Islet precursor cell (in vitro differentiated cells): Measurements from ENCODE around the gene SNTB2.
A peak's percentile ranks its signal among the peaks of the same experiment; 100 is the strongest.
"Not testable (repeated sequence)": the region's sequence is repeated elsewhere in the genome, so short reads cannot be mapped to it uniquely, and the experiment has no call there.

Experiments used
- DNase-seq: peaks from one replicate; pipeline ENCODE4 v3.0.0-alpha.2; 2018

The SNTB2 gene

DNA sequence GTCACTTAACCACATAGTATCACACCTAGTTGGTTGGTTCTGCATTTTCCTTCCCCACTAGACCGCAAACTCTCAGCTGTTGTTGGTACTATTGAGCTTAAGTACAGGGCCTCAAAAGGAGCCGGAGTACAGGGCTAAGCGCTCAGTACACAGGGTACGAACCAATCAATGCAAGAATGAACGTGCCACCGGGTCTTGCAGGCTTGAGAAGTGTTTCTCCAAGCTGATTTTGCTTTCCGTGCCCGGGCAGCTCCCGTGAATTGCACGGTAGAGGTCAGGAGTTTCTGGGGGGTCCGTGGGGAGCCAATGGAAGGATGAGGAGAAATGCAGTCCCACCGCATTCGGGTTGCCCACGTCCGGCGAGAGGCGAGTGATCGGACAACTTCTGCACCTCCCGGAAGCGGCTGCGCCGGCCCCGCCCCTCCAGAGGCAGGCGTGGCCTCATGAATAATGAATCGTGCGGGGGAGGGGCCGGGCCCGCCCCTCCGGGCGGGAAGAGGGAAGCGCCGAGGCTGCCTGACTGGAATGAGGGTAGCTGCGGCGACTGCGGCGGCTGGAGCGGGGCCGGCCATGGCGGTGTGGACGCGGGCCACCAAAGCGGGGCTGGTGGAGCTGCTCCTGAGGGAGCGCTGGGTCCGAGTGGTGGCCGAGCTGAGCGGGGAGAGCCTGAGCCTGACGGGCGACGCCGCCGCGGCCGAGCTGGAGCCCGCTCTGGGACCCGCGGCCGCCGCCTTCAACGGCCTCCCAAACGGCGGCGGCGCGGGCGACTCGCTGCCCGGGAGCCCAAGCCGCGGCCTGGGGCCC, at the start of gene SNTB2:
TSS of gene SNTB2 (plus strand) at position 523 of the 804 bp plus-strand sequence. CDS start at position 526, 3 bp downstream.
- DNase-seq, result peak; percentile 96

DNA sequence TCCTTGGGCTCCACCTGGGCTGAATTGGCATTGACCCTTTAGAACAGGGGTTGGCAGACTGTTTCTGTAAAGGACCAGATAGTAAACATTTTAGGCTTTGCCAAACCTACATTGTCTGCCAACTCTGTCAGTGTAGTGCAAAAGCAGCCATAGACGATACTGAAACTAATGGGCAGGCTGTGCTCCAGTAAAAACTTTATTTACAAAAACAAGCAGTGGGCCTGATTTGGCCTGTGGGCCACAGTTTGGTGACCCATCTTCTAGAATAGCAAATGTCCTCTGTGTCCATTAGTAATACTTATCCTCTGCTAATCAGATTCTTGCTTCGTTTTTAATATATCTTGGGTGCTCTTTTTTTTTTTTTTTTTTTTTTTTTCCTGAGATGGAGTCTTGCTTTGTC, 48.4 kb upstream of the SNTB2 start:
- DNase-seq, result no peak

DNA sequence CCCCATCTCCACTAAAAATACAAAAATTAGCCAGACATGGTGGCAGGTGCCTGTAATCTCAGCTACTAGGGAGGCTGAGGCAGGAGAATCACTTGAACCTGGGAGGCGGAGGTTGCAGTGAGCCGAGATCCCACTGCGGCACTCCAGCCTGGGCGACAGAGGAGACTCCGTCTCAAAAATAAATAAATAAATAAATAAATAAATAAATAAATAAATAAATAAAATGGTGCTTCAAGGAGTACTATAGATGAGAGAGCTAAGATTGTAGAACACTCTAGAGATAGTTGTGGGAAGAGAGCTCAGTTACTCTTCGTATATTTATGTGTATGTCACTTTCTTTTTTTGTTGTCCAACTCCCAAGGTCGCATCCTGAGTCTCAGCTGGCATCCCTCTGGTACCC, 47.5 kb upstream of the SNTB2 start:
- DNase-seq, result not testable (repeated sequence)

DNA sequence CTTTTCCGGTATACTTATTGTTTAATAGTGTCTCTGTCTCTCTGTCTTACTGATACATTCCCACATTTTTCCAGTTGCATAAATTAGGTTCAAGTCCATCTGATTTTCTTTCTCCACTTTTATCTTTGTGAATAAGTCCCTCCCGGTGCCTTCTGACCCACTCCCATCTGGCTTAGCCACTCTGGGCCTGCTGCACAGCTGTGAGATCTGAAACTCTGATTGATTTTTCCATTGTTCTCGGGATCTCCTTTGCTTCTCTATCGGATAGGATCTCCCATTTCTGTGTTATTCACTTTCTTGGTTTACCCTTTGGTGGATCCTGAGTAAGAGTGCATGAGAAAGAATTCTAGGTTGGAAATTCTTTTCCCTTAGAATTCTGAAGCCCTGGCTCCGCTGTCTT, 46.0 kb upstream of the SNTB2 start:
- no peak for DNase-seq

- no peak for DNase-seq
Measured at GRCh38 chr16:69141936-69142335, 45.0 kb upstream of the SNTB2 start.

DNA sequence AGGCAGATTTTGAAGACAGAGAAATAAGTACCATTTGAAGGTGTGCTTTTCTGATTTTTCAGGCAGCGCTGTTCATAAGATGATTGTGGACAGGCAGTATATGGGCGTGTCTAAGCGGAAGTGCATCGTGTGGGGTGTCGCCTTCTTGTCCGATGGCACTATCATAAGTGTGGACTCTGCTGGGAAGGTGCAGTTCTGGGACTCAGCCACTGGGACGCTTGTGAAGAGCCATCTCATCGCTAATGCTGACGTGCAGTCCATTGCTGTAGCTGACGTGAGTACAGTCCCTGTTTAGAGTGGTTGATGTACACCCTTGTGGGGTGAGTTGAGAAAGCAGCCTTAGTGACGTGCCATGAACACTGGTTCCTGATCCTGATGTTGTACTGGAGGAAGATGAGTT, 43.8 kb upstream of the SNTB2 start:
- DNase-seq, result peak; percentile 69

GRCh38 chr16:69145658-69146057, 41.3 kb upstream of the SNTB2 start:
- no peak for DNase-seq

DNA sequence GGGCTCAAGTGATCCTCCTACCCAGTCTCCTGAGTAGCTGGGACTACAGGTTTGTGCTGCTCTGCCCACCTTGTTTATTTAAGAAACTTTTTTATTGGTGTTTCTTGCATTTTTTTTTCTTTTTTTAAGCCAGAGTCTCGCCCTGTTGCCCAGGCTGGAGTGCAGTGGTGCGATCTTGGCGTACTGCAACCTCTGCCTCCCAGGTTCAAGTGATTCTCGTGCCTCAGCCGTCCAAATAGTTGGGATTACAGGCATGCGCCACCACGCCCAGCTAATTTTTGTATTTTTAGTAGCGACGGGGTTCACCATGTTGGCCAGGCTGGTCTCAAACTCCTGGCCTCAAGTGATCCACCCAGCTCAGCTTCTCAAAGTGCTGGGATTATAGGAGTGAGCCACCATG, 37.3 kb upstream of the SNTB2 start:
- DNase-seq, result not testable (repeated sequence)

- DNase-seq, result peak; percentile 70
Measured at GRCh38 chr16:69150146-69150865, 36.7 kb upstream of the SNTB2 start.

GRCh38 chr16:69157196-69157595, 29.8 kb upstream of the SNTB2 start:
- no peak for DNase-seq

GRCh38 chr16:69160192-69160591, 26.8 kb upstream of the SNTB2 start:
- DNase-seq, result no peak

DNA sequence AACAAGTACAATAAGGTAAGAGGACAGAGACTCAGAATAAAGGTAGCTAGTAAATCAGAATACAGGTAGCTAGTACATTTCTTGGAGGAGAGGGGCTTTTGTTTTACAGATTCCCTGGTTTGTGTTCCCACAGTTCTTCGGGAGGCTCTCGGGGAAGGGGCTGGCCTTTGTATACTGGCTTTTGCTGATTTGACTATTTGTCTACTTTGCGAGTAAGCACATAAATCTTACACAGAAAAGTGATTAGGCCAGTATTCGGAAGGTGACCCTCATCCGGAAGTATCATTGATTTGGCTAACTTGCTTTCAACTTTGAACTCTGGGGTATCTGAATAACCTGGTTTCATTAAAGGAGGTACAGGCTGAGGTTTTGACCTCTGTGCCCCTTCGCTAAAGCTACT, 21.4 kb upstream of the SNTB2 start:
- DNase-seq, result no peak

DNA sequence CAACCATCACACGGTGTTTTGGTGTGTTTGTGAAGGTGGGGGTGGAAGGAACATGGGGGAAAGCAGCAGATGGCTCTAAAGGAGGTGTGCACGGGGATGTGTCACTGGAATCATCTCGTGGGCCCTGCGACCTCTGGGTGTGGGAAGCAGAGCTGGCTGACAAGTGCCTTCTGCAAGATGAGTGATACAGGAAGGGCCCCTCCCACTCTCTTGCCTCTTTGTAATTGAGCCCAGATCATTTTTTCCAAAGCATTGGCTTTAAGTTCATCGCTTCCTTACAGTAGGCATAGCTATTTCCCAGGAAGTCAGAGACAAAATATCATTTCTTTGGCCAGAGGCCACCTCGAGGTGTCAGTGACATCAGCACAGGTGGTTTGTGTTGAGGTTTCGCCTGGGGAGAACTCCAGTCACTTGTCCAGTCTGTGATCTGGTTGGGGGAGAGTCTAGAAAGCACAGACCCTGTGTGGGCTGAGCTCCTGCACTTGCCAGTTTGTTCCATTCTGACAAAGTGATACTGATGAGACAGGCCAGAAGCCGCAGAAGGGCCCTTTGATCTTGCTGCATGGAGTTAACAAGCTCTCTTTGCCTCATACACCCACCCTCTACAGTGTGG, 20.6 kb upstream of the SNTB2 start:
- peak; percentile 83 for DNase-seq

DNA sequence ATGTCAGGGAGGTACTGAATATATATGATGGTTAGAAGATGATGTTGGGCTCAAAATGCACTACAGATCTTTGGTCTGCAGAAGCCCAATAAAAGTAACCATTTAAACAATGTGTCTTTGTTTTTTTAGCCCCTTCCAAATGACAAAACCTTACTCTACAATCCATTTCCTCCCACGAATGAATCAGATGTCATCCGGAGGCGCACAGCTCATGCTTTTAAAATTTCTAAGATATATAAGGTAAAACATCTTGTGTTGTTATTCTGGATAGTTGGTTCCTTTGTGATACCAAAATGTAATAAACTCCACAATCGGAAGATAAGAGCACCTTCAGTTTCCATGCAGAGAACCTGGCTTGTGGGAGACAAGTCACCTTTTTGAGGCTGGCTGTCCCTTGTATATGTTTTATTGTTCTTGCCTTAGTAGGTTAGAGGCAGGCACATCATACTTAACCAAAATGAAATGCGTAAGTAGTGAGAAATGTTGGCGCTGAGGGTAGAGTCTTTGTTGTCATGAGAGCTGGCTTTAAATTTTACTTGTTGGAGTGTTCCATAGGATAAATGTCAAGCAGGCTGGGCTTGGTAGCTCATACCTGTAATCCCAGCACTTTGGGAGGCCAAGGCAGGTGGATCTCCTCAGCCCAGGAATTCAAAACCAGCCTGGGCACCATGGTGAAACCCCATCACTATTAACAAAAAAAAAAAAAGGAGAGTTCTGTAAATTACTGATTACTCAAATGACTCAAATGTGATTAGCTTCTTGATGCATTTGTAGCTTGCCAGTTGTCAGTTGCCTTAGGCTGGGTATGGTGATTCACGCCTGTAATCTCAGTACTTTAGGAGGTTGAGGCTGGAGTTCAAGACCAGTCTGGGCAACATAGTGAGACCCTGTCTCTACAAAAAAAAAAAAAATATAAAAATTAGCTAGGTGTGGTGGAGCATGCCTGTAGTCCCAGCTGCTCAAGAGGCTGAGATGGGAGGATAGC, 19.7 kb upstream of the SNTB2 start:
- no peak for DNase-seq

- peak; percentile 86 for DNase-seq
Measured at GRCh38 chr16:69169051-69169450, 17.9 kb upstream of the SNTB2 start.

DNA sequence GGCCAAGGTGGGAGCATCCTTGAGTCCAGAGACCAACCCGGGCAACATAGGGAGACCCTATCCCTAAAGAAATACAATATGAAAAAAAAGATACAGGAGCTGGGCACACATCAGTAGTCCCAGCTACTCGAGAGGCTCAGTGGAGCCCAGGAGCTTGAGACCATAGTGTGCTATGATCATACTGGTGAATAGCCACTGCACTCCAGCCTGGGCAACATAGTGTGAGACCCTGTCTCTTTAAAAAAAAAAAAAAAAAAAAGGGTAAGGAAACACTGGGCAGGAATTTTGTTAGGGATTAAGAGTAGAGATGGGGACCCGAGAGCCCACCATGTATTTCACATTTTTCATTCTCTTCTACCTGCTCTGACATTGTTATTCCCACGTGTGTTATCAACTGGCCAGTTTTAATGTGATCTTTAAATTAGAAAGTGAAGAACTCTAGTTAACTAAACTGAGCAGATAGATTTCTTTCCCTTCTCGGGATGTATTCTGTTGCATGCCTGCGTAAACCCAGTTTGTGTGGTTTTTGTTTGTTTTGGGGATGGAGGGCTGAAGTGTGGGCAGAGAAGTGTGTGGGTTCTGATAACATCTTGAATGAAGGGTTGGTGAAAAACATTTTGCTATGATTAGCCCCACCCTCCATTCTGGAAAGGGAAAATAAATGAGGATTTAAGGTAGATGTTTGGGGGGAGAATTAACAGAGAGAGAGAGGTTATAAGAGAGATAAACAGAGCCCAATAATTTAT, 17.2 kb upstream of the SNTB2 start:
- DNase-seq, result no peak

DNA sequence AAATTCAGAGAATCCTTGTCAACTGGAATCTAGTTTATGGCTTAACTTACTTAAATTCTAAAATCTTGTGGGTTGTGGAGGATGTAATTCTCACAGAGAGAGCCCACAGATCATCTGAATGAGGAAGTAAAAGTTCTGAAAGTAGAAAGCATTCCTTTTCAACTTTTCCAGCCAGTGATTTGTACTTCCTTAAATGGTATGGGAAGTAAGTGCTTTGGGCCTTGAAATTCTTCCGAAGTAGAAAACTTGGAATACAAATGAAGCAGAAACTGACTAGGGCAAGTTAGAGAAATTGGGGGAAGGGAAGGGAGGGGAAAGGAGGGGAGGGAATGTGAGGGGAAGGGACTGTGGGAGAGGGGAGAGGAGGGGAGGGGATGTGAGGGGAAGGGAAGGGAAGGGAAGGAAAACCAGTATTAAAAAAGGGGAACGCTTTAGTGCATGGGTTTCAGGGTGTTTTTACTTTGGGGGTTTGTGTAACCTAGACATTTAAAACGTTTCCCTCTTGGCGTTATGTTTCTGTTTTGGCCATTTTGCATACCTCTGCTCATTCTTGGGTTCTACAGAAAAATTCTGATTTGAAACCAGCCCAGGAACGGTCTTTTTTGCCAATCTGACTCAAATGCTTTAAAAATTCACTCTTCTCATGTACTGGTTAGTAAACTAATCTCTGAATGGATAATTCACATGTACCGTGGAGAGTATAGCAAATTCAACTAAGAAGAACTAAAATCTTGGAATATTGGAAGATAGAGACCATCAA, 15.5 kb upstream of the SNTB2 start:
- no peak for DNase-seq

- no peak for DNase-seq
Measured at GRCh38 chr16:69176033-69176800, 10.7 kb upstream of the SNTB2 start.

GRCh38 chr16:69179328-69180010, 7.5 kb upstream of the SNTB2 start:
- DNase-seq, result no peak

DNA sequence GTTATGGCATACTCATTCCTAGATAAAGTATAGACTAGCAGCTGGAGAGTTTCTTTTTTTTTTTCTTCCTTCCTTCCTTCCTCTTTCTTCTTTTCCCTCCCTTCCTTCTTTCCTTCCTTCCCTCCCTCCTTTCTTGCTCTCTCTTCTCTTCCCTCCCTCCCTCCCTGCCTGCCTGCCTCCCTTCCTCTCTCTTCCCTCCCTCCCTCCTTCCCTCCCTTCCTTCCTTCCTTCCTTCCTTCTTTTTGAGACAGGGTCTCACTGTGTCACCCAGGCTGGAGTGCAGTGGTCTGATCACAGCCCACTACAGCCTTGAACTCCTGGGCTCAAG, 7.0 kb upstream of the SNTB2 start:
- DNase-seq, result no peak
